Stimulated activated naive CD8-positive, alpha-beta T cell treated with anti-CD3 and anti-CD28 coated beads, Interleukin-15, amount 100 ng/mL, for 72 hours (primary cell): Measurements from ENCODE around the gene RASEF.

Source experiments
- ATAC-seq: fragments of 150-1000 bp; cut with Tn5 transposase; 2 replicates; pipeline ENCODE4 v1.10.0; 2021; ENCODE audit warnings: mild to moderate bottlenecking, moderate library complexity
- DNase-seq, 2 donors: peaks; one replicate each; pipeline ENCODE4 v3.0.0; 2021 to 2022
- H3K27ac Mint-ChIP-seq, 2 donors: one replicate each; pipeline ENCODE4 v1.8.0; 2022; ENCODE audit warnings: mild to moderate bottlenecking in 2 of 2, mixed read lengths in 2 of 2, moderate library complexity in 2 of 2
- H3K27me3 Mint-ChIP-seq: one replicate; pipeline ENCODE4 v1.8.0; 2022; ENCODE audit warnings: mixed read lengths
- H3K4me1 Mint-ChIP-seq: one replicate; pipeline ENCODE4 v1.8.0; 2022; ENCODE audit warnings: mild to moderate bottlenecking, mixed read lengths
- H3K4me3 Mint-ChIP-seq, 2 donors: one replicate each; pipeline ENCODE4 v1.8.0; 2022; ENCODE audit warnings: mild to moderate bottlenecking in 2 of 2, mixed read lengths in 2 of 2, moderate library complexity in 1 of 2
- H3K9me3 Mint-ChIP-seq, 2 donors: one replicate each; pipeline ENCODE4 v1.8.0; 2022; ENCODE audit warnings: mixed read lengths in 2 of 2

RASEF gene

GRCh38 chr9:83066771-83067170 is 3.8 kb upstream of the RASEF start:
- no peaks in the 10 kb centered on the region for H3K9me3 Mint-ChIP-seq
- H3K4me3 Mint-ChIP-seq: no peak overlapping the region
- DNase-seq (no peak), ATAC-seq (no peak)
- H3K4me1 Mint-ChIP-seq: no peaks in the 10 kb centered on the region
- peaks cover 39% of the 10 kb centered on the region for H3K27me3 Mint-ChIP-seq
- H3K27ac Mint-ChIP-seq: no peak overlapping the region

- Mint-ChIP-seq H3K27me3 (peaks cover 55% of the 10 kb centered on the region), H3K4me1 (no peaks in the 10 kb centered on the region), H3K4me3 (no peak overlapping the region), H3K27ac (no peak overlapping the region), H3K9me3 (no peaks in the 10 kb centered on the region)
- DNase-seq (no peak), ATAC-seq (no peak)
Measured at GRCh38 chr9:83065233-83065632, 2.3 kb upstream of the RASEF start.

GRCh38 chr9:83061990-83062650 is 822 bp downstream of the RASEF start:
- DNase-seq (no peak), ATAC-seq (no peak)
- peak overlapping the region in 1 of 2 donors; percentile 46 for H3K4me3 Mint-ChIP-seq
- H3K9me3 Mint-ChIP-seq: no peaks in the 10 kb centered on the region
- peaks cover 69% of the 10 kb centered on the region for H3K27me3 Mint-ChIP-seq
- H3K27ac Mint-ChIP-seq: no peak overlapping the region
- H3K4me1 Mint-ChIP-seq: no peaks in the 10 kb centered on the region

DNA sequence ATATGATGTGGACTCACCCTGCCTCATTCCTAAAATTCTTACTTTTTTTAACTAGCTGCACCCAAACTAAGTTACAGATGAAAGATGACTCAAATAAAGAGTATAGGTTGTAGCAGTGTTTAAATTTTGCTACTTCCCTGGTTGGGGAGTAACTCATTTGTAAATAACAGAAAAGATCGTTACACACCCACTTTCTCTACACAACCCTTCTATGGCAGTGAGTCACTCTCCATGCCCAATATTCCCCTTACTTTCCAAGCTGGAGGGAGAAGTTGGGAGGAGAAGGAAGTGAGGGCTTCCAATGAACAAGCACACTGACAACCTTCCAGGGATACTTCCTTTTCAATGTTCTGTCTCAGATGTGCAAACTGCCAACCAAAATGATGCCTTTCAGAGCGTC is 1.9 kb downstream of the RASEF start:
- no peak for ATAC-seq
- Mint-ChIP-seq H3K27ac (no peak overlapping the region), H3K4me1 (no peaks in the 10 kb centered on the region), H3K9me3 (no peaks in the 10 kb centered on the region), H3K27me3 (peaks cover 67% of the 10 kb centered on the region), H3K4me3 (no peak overlapping the region)
- no peak for DNase-seq

GRCh38 chr9:83060556-83060955 is 2.4 kb downstream of the RASEF start:
- Mint-ChIP-seq H3K4me1 (no peaks in the 10 kb centered on the region), H3K9me3 (peaks cover 2 to 3% of the 10 kb centered on the region in 2 donors), H3K4me3 (no peak overlapping the region), H3K27me3 (peaks cover 62% of the 10 kb centered on the region), H3K27ac (no peak overlapping the region)
- ATAC-seq (no peak), DNase-seq (no peak)

- ATAC-seq (no peak), DNase-seq (no peak)
Measured at GRCh38 chr9:83059417-83059816, 3.5 kb downstream of the RASEF start.

GRCh38 chr9:83056911-83057310 is 6.0 kb downstream of the RASEF start:
- H3K27ac Mint-ChIP-seq: no peak overlapping the region
- H3K4me1 Mint-ChIP-seq: no peaks in the 10 kb centered on the region
- ATAC-seq: no peak
- H3K27me3 Mint-ChIP-seq: peaks cover 31% of the 10 kb centered on the region
- no peak for DNase-seq
- peaks cover 5 to 7% of the 10 kb centered on the region in 2 donors for H3K9me3 Mint-ChIP-seq
- no peak overlapping the region for H3K4me3 Mint-ChIP-seq

More at GRCh38 chr9:83059417-83059816, 3.5 kb downstream of the RASEF start:
- Mint-ChIP-seq H3K9me3 (peaks cover 5 to 7% of the 10 kb centered on the region in 2 donors), H3K27me3 (peaks cover 51% of the 10 kb centered on the region), H3K4me1 (no peaks in the 10 kb centered on the region), H3K27ac (no peak overlapping the region), H3K4me3 (no peak overlapping the region)

- Mint-ChIP-seq H3K27ac (no peak overlapping the region), H3K9me3 (peaks cover 5 to 7% of the 10 kb centered on the region in 2 donors), H3K4me3 (no peak overlapping the region), H3K27me3 (peaks cover 24% of the 10 kb centered on the region), H3K4me1 (no peaks in the 10 kb centered on the region)
- DNase-seq: no peak
- no peak for ATAC-seq
Measured at GRCh38 chr9:83056174-83056573, 6.8 kb downstream of the RASEF start.

DNA sequence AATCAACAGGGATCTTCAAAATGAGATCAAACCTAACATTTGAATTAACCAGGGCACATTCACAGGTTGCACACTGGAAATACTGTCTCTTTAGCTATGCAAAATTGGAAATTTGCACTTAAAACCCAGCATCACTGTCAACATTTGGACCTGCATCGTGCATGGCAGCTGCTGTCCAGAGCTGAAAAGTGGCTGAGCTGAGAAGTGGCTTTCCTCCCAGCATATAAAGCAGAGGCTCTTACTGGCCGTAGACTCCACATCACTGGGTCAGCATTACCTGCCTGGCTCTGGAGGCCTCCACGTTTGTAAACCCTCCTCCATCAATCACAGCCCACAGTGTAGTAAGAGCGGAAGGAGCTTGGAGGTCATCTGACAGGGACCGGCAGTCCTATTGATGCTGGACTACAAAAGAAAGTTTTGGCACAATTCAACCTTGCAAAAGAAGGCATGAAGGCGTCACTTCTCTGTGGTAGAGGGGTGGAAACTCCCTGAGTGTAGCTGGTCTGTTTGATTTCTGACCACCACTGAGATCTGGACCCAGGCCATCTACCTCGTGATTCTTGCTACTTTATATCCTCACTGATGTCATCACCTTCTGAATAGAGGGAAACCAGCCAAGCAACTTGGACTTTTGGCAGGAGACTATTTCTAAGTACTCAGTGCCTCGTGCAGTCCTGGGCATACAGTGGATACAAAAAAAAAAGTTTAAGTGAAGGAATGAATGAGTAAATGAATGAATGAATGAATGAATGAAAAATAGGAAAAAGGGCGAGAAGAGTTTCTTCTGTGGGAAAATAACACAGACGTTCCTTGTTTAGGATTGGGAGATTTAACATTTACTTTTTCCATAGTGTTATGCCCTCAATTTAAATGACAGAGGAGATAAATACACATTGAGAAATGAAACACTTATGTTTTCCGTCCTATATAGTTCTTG is 14.8 kb downstream of the RASEF start:
- H3K4me3 Mint-ChIP-seq: no peak overlapping the region
- no peak overlapping the region for H3K27ac Mint-ChIP-seq
- no peaks in the 10 kb centered on the region for H3K27me3 Mint-ChIP-seq
- DNase-seq: no peak
- H3K4me1 Mint-ChIP-seq: no peaks in the 10 kb centered on the region
- H3K9me3 Mint-ChIP-seq: no peaks in the 10 kb centered on the region
- no peak for ATAC-seq

- ATAC-seq: no peak
- Mint-ChIP-seq H3K27me3 (peaks cover 5% of the 10 kb centered on the region), H3K4me1 (no peaks in the 10 kb centered on the region)
Measured at GRCh38 chr9:83043597-83043996, 19.3 kb downstream of the RASEF start.

DNA sequence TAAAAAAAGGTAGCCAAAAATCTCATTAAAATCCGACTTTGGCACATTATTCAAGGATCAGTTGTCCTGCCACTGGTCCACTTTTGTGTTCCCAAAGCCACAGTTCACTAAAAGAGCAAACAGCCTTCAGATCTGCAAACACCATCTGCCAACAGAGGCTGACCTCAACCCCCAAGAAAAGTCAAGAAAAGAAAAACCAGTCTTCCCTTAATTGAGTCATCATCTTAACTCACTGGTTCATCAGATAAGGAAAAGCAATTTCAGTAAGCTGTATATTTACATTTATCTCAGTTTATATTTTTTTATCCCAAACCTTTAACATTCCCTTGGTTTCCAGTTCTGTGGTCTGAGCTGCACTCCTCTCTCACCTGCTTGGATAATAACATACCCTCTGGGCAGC is 21.2 kb downstream of the RASEF start:
- H3K4me3 Mint-ChIP-seq: no peak overlapping the region
- no peaks in the 10 kb centered on the region for H3K9me3 Mint-ChIP-seq
- ATAC-seq (no peak), DNase-seq (no peak)
- H3K27ac Mint-ChIP-seq: no peak overlapping the region
- peaks cover 5% of the 10 kb centered on the region for H3K27me3 Mint-ChIP-seq
- no peaks in the 10 kb centered on the region for H3K4me1 Mint-ChIP-seq

More at GRCh38 chr9:83043597-83043996, 19.3 kb downstream of the RASEF start:
- Mint-ChIP-seq H3K27ac (no peak overlapping the region), H3K4me3 (no peak overlapping the region), H3K9me3 (no peaks in the 10 kb centered on the region)
- DNase-seq: no peak

DNA sequence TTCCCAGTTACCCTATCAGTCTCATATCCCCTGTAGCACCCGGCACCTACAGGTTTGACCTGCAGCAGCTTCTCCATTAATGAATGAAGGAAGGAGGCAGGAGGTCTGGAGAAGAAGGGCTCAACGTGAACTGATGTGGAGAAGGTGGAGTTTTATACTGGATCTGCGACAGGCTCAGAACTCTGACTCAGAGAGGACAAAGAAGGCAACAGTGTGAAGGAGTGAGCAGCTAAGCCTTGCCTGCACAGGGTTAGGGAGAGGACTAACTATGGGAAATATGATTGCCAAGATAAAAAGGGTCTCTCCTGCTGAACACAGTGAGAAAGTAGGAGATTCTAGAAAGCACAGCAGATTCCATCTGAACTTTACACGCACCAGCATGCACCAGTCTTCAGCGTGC is 23.6 kb downstream of the RASEF start:
- DNase-seq (no peak), ATAC-seq (no peak)
- no peak overlapping the region for H3K4me3 Mint-ChIP-seq

GRCh38 chr9:83036043-83036442 is 26.9 kb downstream of the RASEF start:
- Mint-ChIP-seq H3K4me1 (no peaks in the 10 kb centered on the region), H3K27me3 (peaks cover 13% of the 10 kb centered on the region), H3K4me3 (no peak overlapping the region), H3K27ac (no peak overlapping the region), H3K9me3 (no peaks in the 10 kb centered on the region)
- ATAC-seq (no peak), DNase-seq (no peak)

More for the DNA sequence above, 23.6 kb downstream of the RASEF start:
- Mint-ChIP-seq H3K27ac (no peak overlapping the region), H3K9me3 (no peaks in the 10 kb centered on the region), H3K4me1 (no peaks in the 10 kb centered on the region), H3K27me3 (peaks cover 5% of the 10 kb centered on the region)

DNA sequence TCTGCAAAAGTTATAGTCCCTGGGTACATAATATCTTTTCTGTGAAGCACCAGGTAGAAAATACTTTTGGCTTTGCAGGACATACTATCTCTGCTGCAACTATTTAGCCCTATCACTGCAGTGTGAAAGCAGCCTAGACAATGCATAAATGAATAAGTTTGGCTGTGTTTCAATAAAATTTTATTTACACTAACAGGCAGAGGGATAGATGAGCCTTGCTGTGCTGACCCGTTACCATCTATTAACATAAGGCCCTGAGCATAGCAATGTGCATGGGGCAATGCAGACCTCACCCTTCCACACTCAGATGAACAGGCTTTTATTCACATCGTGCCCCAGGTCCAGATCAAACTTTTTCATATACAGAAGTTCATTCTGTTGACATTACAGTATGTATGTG is 27.8 kb downstream of the RASEF start:
- Mint-ChIP-seq H3K27me3 (peaks cover 13% of the 10 kb centered on the region), H3K9me3 (no peaks in the 10 kb centered on the region), H3K4me3 (no peak overlapping the region), H3K4me1 (no peaks in the 10 kb centered on the region), H3K27ac (no peak overlapping the region)
- no peak for ATAC-seq
- DNase-seq: no peak

- no peak for DNase-seq
- Mint-ChIP-seq H3K27ac (no peak overlapping the region), H3K27me3 (peaks cover 13% of the 10 kb centered on the region), H3K9me3 (no peaks in the 10 kb centered on the region), H3K4me3 (no peak overlapping the region), H3K4me1 (no peaks in the 10 kb centered on the region)
- ATAC-seq: no peak
Measured at GRCh38 chr9:83034587-83034986, 28.4 kb downstream of the RASEF start.

GRCh38 chr9:83034026-83034425 is 28.9 kb downstream of the RASEF start:
- no peak overlapping the region for H3K4me3 Mint-ChIP-seq
- ATAC-seq (no peak), DNase-seq (no peak)
- H3K27ac Mint-ChIP-seq: no peak overlapping the region
- H3K9me3 Mint-ChIP-seq: no peaks in the 10 kb centered on the region
- peaks cover 10% of the 10 kb centered on the region for H3K27me3 Mint-ChIP-seq
- H3K4me1 Mint-ChIP-seq: no peaks in the 10 kb centered on the region
